DOHH2 (cell line): Measurements from ENCODE around the gene MTHFD2L.

Source experiments
- H3F3A ChIP-seq: fragments of 200-600 bp; sonication (generic), shearing (Covaris generic); 2 replicates; pipeline ENCODE4 v1.6.0; 2016; ENCODE audit warnings: antibody characterized with exemption, mild to moderate bottlenecking; ENCODE audit not compliant: control insufficient read depth, insufficient read depth
- H3K27ac ChIP-seq: fragments of 200-600 bp; sonication (generic); 2 replicates; pipeline ENCODE4 v1.5.1; 2014; ENCODE audit warnings: low read depth, mild to moderate bottlenecking, low read length, moderate library complexity
- H3K27me3 ChIP-seq: fragments of 200-600 bp; sonication (generic); 2 replicates; pipeline ENCODE4 v1.6.1; 2014; ENCODE audit warnings: mild to moderate bottlenecking, low read length, mixed read lengths; ENCODE audit not compliant: control insufficient read depth
- H3K36me3 ChIP-seq: fragments of 200-600 bp; sonication (generic); 2 replicates; pipeline ENCODE4 v1.6.1; 2014; ENCODE audit warnings: mild to moderate bottlenecking, low read length, moderate library complexity, mixed read lengths; ENCODE audit not compliant: control insufficient read depth
- H3K4me1 ChIP-seq: fragments of 200-600 bp; sonication (generic); 2 replicates; pipeline ENCODE4 v1.6.1; 2014; ENCODE audit warnings: mild to moderate bottlenecking, low read length, mixed read lengths; ENCODE audit not compliant: control insufficient read depth
- H3K4me2 ChIP-seq: fragments of 200-600 bp; sonication (generic); 2 replicates; pipeline ENCODE4 v1.6.0; 2014; ENCODE audit warnings: mild to moderate bottlenecking, low read length, moderate library complexity
- H3K4me3 ChIP-seq: fragments of 200-600 bp; sonication (generic); 2 replicates; pipeline ENCODE4 v1.5.1; 2014; ENCODE audit warnings: mild to moderate bottlenecking, low read length, mixed read lengths
- H3K79me2 ChIP-seq: fragments of 200-600 bp; sonication (generic); 2 replicates; pipeline ENCODE4 v1.6.1; 2014; ENCODE audit warnings: mild to moderate bottlenecking, low read length, mixed read lengths; ENCODE audit not compliant: control insufficient read depth
- H3K9me2 ChIP-seq: fragments of 200-600 bp; sonication (generic); replicated peaks from 2 replicates; pipeline ENCODE4 v1.6.1; 2014; ENCODE audit warnings: mild to moderate bottlenecking, low read length, mixed read lengths; ENCODE audit not compliant: control insufficient read depth
- H3K9me3 ChIP-seq: fragments of 200-600 bp; sonication (generic); 2 replicates; pipeline ENCODE4 v1.6.1; 2014; ENCODE audit warnings: antibody characterized with exemption, low read length, mixed read lengths; ENCODE audit not compliant: control insufficient read depth, insufficient read depth
- H4K20me1 ChIP-seq: fragments of 200-600 bp; sonication (generic); 2 replicates; pipeline ENCODE4 v1.6.0; 2014; ENCODE audit warnings: low read depth, mild to moderate bottlenecking, antibody characterized with exemption, low read length, moderate library complexity; ENCODE audit not compliant: control insufficient read depth, insufficient read depth
- CTCF ChIP-seq: fragments of 200-600 bp; sonication (generic); IDR thresholded peaks from one replicate; pipeline ENCODE4 v1.5.1; 2014; ENCODE audit warnings: antibody characterized with exemption, mild to moderate bottlenecking, low read depth, low read length; ENCODE audit not compliant: poor library complexity, severe bottlenecking
- EZH2phosphoT487 ChIP-seq: fragments of 200-600 bp; sonication (generic); IDR thresholded peaks from 2 replicates; pipeline ENCODE4 v1.6.1; 2017; ENCODE audit warnings: borderline replicate concordance, mild to moderate bottlenecking, antibody characterized with exemption, low read length, moderate library complexity, mixed read lengths

Gene MTHFD2L

GRCh38 chr4:74322301-74322700 lies 164.4 kb downstream of the MTHFD2L start:
- peaks cover 16% of the 10 kb centered on the region for H3K27me3 ChIP-seq
- no peaks in the 10 kb centered on the region for H3K79me2 ChIP-seq
- H3K4me2 ChIP-seq = no peak overlapping the region
- no peak overlapping the region for H3K4me3 ChIP-seq
- H3K36me3 ChIP-seq = no peaks in the 10 kb centered on the region
- no peak overlapping the region for H3K27ac ChIP-seq
- H3K4me1 ChIP-seq = no peaks in the 10 kb centered on the region
- H3F3A ChIP-seq = no peaks in the 10 kb centered on the region
- no peaks in the 10 kb centered on the region for H4K20me1 ChIP-seq
- H3K9me3 ChIP-seq = no peaks in the 10 kb centered on the region
- TF ChIP-seq EZH2phosphoT487 (no peak), CTCF (no peak)
- H3K9me2 ChIP-seq = no peaks in the 10 kb centered on the region

- no peaks in the 10 kb centered on the region for H3K79me2 ChIP-seq
- TF ChIP-seq CTCF (no peak), EZH2phosphoT487 (no peak)
- no peak overlapping the region for H3K4me2 ChIP-seq
Measured at GRCh38 chr4:74323663-74324062, 165.7 kb downstream of the MTHFD2L start.

GRCh38 chr4:74324262-74324661 lies 166.3 kb downstream of the MTHFD2L start:
- no peaks in the 10 kb centered on the region for H3F3A ChIP-seq
- peaks cover 21% of the 10 kb centered on the region for H3K27me3 ChIP-seq
- H3K9me2 ChIP-seq = no peaks in the 10 kb centered on the region
- no peaks in the 10 kb centered on the region for H3K9me3 ChIP-seq
- H3K79me2 ChIP-seq = no peaks in the 10 kb centered on the region
- H4K20me1 ChIP-seq = no peaks in the 10 kb centered on the region
- no peaks in the 10 kb centered on the region for H3K4me1 ChIP-seq
- H3K4me2 ChIP-seq = no peak overlapping the region
- H3K36me3 ChIP-seq = no peaks in the 10 kb centered on the region
- H3K4me3 ChIP-seq = no peak overlapping the region
- no peak overlapping the region for H3K27ac ChIP-seq
- TF ChIP-seq CTCF (no peak), EZH2phosphoT487 (no peak)

More at GRCh38 chr4:74323663-74324062, 165.7 kb downstream of the MTHFD2L start:
- Histone ChIP-seq H3F3A (no peaks in the 10 kb centered on the region), H3K4me3 (no peak overlapping the region), H3K9me3 (no peaks in the 10 kb centered on the region), H3K27me3 (peaks cover 17% of the 10 kb centered on the region), H3K4me1 (no peaks in the 10 kb centered on the region), H3K9me2 (no peaks in the 10 kb centered on the region), H4K20me1 (no peaks in the 10 kb centered on the region), H3K27ac (no peak overlapping the region), H3K36me3 (no peaks in the 10 kb centered on the region)

- Histone ChIP-seq H3K79me2 (no peaks in the 10 kb centered on the region), H3K9me3 (no peaks in the 10 kb centered on the region), H3K4me2 (no peak overlapping the region), H3K9me2 (no peaks in the 10 kb centered on the region), H3K36me3 (no peaks in the 10 kb centered on the region), H4K20me1 (no peaks in the 10 kb centered on the region), H3K4me1 (no peaks in the 10 kb centered on the region), H3K27me3 (peaks cover 21% of the 10 kb centered on the region), H3K27ac (no peak overlapping the region), H3K4me3 (no peak overlapping the region), H3F3A (no peaks in the 10 kb centered on the region)
- no peak for TF ChIP-seq CTCF
Measured at GRCh38 chr4:74325886-74326285, 168.0 kb downstream of the MTHFD2L start.
